Measurements from ENCODE around the gene RSPH4A. TPM values are rescaled to one million over a fixed set of nuclear protein-coding genes. Genes with fewer than 3 reads are reported as not detected.

The RSPH4A gene
- total and polyA plus RNA-seq, 2 of the 4 experiments (the other 2 are of a cell fraction) = under 0.01 to 0.19 TPM

- H3K4me2 ChIP-seq (ENCODE audit: low read depth, low read length) = no peak overlapping the region
- H3K4me3 ChIP-seq (ENCODE audit: insufficient read depth, low read depth, low read length) = no peak overlapping the region
- H3K27me3 ChIP-seq (ENCODE audit: control insufficient read depth, insufficient read depth, low read length) = no peaks in the 10 kb centered on the region
- H2AK9ac ChIP-seq (replicated peaks; ENCODE audit: low read depth, low read length, poor library complexity) = no peak overlapping the region
- no peak overlapping the region for H4K8ac ChIP-seq (ENCODE audit: low read depth in 2 of 2, low read length in 2 of 2)
- H3K27ac ChIP-seq (ENCODE audit: insufficient read depth, low read length) = no peak overlapping the region
- no peaks in the 10 kb centered on the region for H3K4me1 ChIP-seq (ENCODE audit: control insufficient read depth, insufficient read depth, low read length)
- H3K23ac ChIP-seq (ENCODE audit: low read depth, low read length) = no peak overlapping the region
- ChIA-PET POLR2A (ENCODE audit: unreplicated experiment) (no interaction called here), CTCF (interaction anchor here (0.7 kb wide), 1 partner anchor 14 kb away, joined by 3 read pairs; no protein-coding TSS in a partner anchor)
- no peak overlapping the region for H2AK5ac ChIP-seq (ENCODE audit: low read depth, low read length)
- ATAC-seq (ENCODE audit: low read depth) (no peak), DNase-seq (no peak)
- H3K18ac ChIP-seq (ENCODE audit: low read depth, low read length) = no peak overlapping the region
- no peak overlapping the region for H4K91ac ChIP-seq (ENCODE audit: insufficient read depth, low read depth, low read length)
- in situ Hi-C loops (cut with MboI; ENCODE audit: low sequenced_read_pairs) = no loop called here
- no peak overlapping the region for H3K4ac ChIP-seq (ENCODE audit: low read depth, low read length)
- no peak overlapping the region for H2BK15ac ChIP-seq (ENCODE audit: low read depth, low read length)
- peaks cover 9% of the 10 kb centered on the region for H3K36me3 ChIP-seq (ENCODE audit: control insufficient read depth, insufficient read depth, low read length)
- no TSS peak for BruUV-seq (replicated peaks)
- WGBS, 2 experiments (ENCODE audit: extremely low coverage in 2 of 2, insufficient read length in 1 of 2) = 39% methylated on average over 2 of the region's 5 CpGs; no CpG with 5 or more reads in 1 of the 2 experiments
- no peak overlapping the region for H2BK20ac ChIP-seq (ENCODE audit: low read depth, low read length)
- intact Hi-C loops (cut with micrococcal nuclease) = no loop called here
- H3K79me1 ChIP-seq (ENCODE audit: low read depth in 1 of 2, low read length in 2 of 2) = no peaks in the 10 kb centered on the region
- no peak for TF ChIP-seq CHD1 (IDR thresholded peaks at IDR 0.05; ENCODE audit: low read depth, low read length)
- H3K9me1 ChIP-seq (ENCODE audit: insufficient read depth, low read length) = 0 out of 2 replicates have a peak, but pooled peaks cover 8% of the 10 kb centered on the region
- H2BK120ac ChIP-seq (ENCODE audit: low read depth, low read length) = no peak overlapping the region
- no peak overlapping the region for H3K14ac ChIP-seq (replicated peaks; ENCODE audit: low read depth, low read length)
- no peak overlapping the region for H2BK5ac ChIP-seq (ENCODE audit: low read depth, low read length, poor library complexity, severe bottlenecking)
- H4K20me1 ChIP-seq (ENCODE audit: insufficient read depth, low read length) = no peaks in the 10 kb centered on the region
- no peak overlapping the region for H2AFZ ChIP-seq (replicated peaks; ENCODE audit: low read length, poor library complexity)
- no peak overlapping the region for H4K5ac ChIP-seq (ENCODE audit: low read depth, low read length)
- H3K9ac ChIP-seq (ENCODE audit: low read depth, low read length) = no peak overlapping the region
- dilution Hi-C loops (cut with HindIII; ENCODE audit: low sequenced_read_pairs, unreplicated experiment) = no loop called here
- H3K56ac ChIP-seq (ENCODE audit: extremely low read depth, insufficient read depth, low read length) = no peak overlapping the region
- H3K9me3 ChIP-seq (ENCODE audit: control insufficient read depth, insufficient read depth, low read length) = no peaks in the 10 kb centered on the region
Observed at GRCh38 chr6:116631379-116631990, 15.2 kb downstream of the RSPH4A start.

All from IMR-90 (cell line).